ENCODE measurements around the gene ZNF559.
A peak's percentile ranks its signal among the peaks of the same experiment; 100 is the strongest.
"Not testable (repeated sequence)": the region's sequence is repeated elsewhere in the genome, so short reads cannot be mapped to it uniquely, and the experiment has no call there.

ZNF559 gene

GRCh38 chr19:9323919-9324583, at the start of gene ZNF559:
Gene ZNF559 (plus strand): TSS chr19:9324179. CDS start chr19:9338550, 14,371 bp downstream.
- peak; percentile 85 for DNase-seq

DNA sequence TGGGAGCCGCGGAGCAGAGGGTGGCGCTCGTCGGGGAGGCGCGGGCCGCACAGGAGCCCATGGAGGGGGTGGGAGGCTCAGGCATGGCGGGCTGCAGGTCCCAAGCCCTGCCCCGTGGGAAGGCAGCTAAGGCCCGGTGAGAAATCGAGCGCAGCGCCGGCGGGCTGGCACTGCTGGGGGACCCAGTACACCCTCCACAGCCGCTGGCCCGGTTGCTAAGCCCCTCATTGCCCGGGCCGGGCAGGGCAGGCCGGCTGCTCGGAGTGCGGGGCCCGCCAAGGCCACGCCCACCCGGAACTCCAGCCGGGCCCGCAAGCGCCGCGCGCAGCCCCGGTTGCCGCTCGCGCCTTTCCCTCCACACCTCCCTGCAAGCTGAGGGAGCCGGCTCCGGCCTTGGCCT, 40.5 kb upstream of the ZNF559 start:
- not testable (repeated sequence) for DNase-seq

GRCh38 chr19:9289231-9289884, 34.6 kb upstream of the ZNF559 start:
- no peak for DNase-seq

- no peak for DNase-seq
These were observed 28.5 kb upstream of the ZNF559 start for GRCh38 chr19:9295411-9295849.

- DNase-seq = no peak
These were observed 27.6 kb upstream of the ZNF559 start for GRCh38 chr19:9296336-9296735.

GRCh38 chr19:9306443-9306842, 17.5 kb upstream of the ZNF559 start:
- no peak for DNase-seq

DNA sequence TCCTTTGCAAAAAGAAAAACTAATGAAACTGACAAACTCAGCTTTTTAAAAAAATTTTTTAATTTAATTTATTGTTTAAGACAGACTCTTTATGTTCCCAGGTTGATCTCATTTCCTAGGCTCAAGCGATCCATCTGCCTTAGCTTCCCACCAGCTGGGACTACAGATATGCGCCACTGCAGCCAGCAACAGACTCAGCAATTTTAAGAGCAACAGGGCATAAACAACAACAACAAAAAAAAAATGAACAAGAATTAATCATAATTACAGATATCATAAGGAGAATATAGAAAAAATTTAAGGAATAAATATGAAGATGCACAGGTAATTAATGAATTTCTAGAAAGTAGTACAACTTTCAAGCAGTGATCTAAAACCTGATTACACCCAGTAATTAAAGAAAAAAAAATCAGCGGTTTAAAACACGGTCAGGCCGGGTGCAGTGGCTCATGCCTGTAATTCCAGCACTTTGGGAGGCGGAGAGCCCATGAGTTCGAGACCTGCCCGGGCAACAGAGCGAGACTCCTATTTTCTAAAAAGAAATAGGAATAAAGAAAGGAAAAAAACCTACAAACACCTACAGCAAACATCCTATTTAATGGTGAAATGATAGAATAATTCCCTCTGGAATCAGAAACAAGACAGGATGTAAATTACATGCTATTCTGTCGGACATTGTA, 15.7 kb upstream of the ZNF559 start:
- no peak for DNase-seq

DNA sequence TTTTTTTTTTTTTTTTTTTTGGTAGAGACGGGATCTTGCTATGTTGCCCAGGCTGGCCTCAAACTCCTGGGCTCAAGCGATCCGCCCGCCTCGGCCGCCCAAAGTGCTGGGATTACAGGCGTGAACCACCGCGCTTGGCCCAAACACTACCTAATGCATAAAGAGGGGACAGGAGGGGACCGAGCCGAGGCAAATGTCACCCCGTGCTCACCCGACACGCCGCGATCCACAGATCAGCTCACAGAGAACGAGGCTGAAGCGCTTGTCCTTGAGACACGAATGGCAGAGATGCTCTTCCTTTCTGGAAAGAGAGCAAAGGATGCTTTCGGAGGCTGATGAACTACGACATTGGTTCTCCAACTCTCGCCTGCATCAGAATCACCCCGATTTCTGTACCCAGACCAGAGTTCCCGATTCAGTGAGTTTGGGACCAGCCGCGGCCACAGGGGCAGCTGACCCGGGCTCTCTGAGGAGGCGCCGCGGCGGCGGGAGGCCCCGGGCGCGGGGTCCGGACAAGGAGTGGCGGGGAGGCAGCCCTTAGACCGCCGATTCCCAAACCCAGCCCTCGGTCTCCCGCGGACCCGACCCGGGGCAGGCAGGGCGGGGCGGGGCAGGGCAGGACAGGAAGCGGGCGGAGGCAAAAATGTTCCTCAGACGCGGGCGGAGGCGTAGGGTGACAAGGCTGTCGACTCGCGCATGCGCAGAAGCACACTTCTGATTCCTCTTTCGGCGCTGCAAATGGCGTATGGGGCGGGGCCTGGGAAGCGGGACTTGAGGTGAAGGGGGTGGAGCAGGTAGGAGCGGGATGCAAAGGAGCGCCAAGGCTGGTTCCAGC, 14.6 kb upstream of the ZNF559 start, which contains the start of gene ZNF699:
Gene ZNF699 (minus strand): TSS at position 700 of the 835 bp plus-strand sequence. CDS start 4,719 bp downstream, outside the sequence.
- peak; percentile 89 for DNase-seq

- DNase-seq = peak; percentile 89
These were observed 14.0 kb upstream of the ZNF559 start for GRCh38 chr19:9309974-9310446.

DNA sequence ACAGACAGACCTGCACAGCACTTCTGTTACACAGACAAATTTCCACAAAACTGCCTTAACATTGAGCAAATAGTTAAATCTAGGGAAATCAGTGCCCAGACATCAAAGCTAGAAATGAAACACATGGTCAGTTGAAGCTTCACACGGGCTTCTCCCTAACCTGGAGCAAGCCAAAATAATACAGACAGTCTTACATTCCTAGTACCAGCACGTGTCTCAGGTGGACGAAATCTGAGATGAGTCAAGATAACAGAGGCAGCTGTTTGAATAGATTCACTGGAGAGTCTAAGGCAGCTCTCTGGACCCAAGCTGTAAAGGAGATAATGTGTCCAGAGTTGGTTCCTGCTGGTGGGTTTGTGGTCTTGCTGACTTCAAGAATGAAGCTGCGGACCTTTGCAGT, 10.2 kb upstream of the ZNF559 start:
- no peak for DNase-seq

DNA sequence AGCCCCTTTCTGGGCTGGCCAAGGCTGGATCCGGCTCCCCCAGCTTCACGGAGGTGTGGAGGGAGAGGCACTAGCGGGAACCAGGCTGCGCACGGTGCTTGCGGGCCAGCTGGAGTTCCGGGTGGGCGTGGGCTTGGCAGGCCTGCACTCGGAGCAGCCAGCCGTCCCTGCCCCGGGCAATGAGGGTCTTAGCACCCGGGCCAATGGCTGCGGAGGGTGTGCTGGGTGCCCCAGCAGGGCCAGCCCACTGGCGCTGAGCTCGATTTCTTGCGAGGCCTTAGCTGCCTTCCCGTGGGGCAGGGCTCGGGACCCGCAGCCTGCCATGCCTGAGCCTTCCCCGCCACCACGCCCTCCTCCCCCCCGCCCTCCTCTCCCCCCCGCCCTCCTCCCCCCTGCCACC, 2.6 kb upstream of the ZNF559 start:
- DNase-seq = no peak

GRCh38 chr19:9321756-9322155, 2.2 kb upstream of the ZNF559 start:
- DNase-seq = not testable (repeated sequence)

DNA sequence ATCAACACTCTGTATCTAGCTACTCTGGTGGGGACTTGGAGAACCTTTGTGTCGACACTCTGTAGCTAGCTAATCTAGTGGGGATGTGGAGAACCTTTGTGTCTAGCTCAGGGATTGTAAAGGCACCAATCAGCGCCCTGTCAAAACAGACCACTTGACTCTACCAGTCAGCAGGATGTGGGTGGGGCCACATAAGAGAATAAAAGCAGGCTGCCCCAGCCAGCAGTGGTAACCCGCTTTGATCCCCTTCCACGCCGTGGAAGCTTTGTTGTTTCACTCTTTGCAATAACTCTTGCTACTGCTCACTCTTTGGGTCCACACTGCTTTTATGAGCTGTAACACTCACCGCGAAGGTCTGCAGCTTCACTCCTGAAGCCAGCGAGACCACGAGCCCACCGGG, 1.8 kb upstream of the ZNF559 start:
- DNase-seq = not testable (repeated sequence)

DNA sequence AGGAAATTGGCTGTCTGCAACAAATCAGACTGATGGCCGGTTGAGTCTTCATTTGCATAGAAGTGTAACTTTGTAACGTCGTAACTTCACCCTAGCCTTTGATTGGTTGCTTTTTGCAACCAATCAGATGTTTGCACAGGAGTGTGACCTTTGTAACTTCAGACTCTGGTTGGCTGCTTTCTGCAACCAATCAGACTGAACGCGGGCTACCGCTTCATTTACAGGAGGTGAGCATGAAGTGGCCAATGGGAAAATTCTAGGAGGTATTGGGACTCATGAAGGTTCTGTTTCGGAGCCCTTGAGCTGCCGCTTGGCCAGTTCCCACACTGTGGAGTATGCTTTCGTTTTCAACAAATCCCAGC, 441 bp upstream of the ZNF559 start:
- DNase-seq = peak; percentile 44

DNA sequence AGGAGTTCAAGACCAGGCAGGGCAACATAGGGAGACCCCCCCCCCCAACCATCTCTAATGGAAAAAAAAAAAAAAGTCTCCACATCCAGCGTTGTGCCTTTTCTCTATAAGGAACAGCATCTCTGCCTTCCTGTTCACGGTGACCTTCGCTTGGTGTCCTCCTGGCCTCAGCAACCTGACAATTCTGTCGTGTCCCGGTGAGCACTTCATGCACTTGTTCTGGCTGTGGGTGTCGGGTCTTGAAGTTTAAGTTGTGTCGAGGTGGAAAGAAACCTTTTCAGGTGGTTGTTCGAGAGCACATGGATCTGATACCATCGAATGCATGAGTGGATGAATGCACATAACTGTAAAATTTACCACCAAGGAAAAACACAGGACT, 594 bp downstream of the ZNF559 start:
- DNase-seq = no peak

GRCh38 chr19:9329999-9330398, 6.0 kb downstream of the ZNF559 start:
- no peak for DNase-seq

- no peak for DNase-seq
These were observed 18.8 kb downstream of the ZNF559 start for GRCh38 chr19:9342610-9343304.

DNA sequence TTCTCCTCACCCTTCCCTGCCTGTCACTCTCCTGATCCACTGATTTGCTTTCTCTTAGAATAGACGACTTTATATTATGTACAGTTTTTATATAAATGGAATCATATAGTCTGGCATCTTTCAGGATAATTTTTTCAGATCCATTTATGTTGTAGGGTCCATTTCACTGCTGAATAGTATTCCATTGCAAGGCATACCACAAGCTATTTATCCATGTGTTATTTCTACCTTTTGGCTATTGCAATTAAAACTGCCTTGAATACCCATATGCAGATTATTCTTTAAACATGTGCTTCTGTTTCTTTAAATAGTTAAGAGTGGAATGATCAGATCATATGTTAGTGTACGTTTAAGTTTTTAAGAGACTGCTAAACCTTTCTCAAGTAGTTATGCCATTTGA, 21.0 kb downstream of the ZNF559 start:
- no peak for DNase-seq

GRCh38 chr19:9348253-9348652, 24.3 kb downstream of the ZNF559 start:
- DNase-seq = no peak

DNA sequence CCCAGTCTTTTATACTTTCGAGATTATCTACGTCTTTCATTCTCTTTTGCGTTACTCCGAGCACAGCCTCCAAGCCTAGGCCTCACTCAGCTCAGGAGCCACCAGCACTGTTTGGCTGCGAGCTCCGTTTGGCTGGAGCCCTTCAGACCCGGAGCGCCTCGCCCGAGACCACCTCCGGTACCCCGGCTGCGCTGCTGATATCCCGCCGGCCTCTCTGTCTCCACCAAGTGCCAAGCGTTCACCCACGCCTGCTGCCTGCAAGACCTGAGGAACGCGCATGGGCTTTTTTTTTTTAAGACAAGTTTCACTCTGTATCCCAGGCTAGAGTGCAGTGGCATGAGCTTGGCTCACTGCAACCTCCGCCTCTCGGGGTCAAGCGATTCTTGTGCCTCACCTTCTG, 24.7 kb downstream of the ZNF559 start:
- DNase-seq = no peak

DNA sequence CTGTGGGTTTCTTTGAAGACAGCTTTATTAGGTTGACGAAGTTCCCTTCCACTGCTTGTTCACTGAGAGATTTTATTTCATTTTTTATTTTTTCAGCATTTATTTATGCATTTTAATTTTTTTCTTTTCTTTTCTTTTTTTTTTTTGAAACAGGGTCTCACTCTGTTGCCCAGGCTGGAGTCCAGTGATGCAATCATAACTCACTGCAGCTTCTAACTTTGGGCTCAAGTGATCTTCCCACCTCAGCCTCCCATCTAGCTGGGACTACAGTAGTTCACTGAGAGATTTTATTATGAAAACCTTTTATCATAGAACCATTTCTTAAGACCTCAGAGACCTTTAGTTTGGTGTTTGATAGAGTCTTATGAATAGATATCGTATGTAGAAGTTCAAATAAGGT, 28.5 kb downstream of the ZNF559 start:
- DNase-seq = no peak

GRCh38 chr19:9353011-9353410, 29.0 kb downstream of the ZNF559 start:
- DNase-seq = no peak
